NCI-H2081 (cell line): ENCODE measurements around the gene PPFIA3.
A peak's percentile ranks its signal among the peaks of the same experiment; 100 is the strongest.

Source experiments
- DNase-seq, 2 experiments: peaks; one replicate each; lab custom pipeline; 2025; lab: John Stamatoyannopoulos, UW

PPFIA3 gene

DNA sequence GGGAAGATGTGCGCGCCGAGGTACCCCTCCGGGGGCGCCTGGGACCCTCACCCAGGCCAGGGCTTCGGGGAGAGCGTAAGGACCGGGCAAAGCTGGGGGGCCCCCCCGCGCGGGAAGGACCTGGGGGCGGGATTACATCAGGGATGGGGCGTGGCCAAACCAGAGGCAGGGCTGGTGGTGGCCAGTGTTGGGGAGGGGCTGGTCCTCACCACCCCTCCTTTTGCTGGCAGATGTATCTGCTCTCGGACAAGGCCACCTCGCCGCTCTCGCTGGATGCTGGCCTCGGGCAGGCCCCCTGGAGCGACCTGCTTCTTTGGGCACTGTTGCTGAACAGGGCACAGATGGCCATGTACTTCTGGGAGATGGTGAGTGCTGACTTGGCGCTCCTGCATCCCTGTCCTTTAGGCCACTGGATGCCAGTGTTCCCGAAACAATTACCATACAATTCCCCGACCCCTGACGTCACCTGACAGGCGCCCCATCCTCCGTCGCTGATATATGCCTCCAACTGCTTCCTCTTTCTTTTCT lies 63.6 kb downstream of the PPFIA3 start:
- DNase-seq: no peak

DNA sequence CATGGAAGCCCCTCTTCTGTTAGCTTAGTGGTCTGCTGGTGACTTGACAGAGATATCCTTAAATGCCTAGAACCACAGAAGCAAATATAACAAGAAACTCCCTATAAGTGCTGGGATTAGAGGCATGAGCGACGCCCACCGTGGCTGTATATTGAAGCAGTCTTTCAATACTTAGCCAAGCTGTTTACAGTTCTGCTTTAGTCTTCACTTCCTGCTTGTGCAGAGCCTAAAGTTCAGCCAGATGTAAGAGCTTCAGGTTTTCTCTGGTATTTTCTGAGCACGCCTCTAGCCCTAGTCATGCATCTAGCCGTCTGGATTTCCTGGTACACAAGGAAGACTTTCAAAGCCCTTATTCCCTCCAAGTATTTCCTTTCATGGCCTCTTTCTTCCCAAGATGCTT lies 66.8 kb downstream of the PPFIA3 start:
- no peak for DNase-seq

DNA sequence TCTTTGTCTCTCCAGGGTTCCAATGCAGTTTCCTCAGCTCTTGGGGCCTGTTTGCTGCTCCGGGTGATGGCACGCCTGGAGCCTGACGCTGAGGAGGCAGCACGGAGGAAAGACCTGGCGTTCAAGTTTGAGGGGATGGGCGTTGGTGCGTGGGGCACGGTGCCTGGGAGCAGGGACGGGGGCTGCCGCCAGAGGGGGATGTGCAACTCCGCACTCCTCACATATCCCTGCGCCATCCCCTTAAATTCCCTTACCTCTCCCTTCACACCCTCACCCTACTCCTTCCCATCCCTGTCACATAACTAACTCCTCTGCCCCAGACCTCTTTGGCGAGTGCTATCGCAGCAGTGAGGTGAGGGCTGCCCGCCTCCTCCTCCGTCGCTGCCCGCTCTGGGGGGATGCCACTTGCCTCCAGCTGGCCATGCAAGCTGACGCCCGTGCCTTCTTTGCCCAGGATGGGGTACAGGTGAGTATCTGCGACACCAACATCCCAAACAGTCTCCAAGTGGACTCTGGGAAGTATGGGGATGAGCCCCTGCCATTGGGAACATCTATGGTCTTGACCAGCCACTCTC lies 69.4 kb downstream of the PPFIA3 start:
- no peak for DNase-seq

DNA sequence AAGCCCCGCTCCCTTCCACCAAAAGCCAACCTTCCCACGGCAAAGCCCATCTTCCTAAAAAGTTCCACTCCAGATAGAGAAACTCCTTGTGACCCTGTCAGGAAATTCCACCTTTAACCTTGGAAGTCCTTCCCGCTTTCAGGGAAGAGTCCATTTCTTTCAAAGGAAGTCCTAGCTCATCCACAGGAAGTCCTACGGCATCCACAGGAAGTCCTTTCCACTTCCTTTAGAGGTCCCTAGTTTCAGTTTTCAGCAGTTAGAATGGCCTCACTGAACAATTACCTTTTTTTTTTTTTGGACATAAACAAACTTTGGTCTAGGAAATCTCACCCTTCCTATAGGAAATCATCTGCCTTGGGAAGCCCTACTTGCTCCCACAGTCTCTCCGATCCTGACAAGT lies 69.9 kb downstream of the PPFIA3 start:
- DNase-seq: no peak

DNA sequence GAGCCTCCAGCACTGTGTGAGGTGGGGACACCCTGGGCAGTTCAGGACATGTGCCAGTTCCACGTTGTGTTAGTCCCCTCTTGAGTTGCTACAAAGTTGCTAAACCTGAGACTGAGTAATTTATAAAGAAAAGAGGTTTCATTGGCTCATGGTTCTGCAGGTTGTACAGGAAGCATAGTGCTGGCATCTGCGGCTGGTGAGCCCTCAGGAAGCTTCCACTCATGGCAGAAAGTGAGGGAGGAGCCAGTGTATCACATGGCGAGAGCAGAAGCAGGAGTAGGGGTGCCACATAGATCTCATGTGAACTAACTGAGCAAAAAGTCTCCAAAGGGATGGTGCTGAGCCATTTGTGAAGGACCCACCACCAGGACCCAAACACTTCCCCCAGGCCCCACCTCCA lies 71.4 kb downstream of the PPFIA3 start:
- DNase-seq: no peak

DNA sequence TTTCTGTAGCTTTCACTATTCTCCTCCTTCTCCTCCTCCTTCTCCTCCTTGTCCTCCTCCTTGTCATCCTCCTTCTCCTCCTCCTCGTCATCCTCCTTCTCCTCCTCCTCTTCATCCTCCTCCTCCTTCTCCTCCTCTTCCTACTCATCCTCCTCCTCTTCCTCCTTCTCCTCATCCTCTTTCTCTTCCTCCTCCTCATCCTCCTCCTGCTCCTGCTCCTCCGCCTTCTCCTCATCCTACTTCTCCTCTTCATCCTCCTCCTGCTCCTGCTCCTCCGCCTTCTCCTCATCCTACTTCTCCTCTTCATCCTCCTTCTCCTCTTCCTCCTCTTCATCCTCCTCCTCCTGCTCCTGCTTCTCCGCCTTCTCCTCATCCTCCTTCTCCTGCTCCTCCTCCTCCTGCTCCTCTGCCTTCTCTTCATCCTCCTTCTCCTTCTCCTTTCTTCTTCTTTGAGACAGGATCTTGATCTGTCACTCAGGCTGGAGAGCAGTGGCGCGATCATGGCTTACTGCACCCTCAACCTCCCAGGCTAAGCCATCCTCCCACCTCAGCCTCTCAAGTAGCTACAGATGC lies 74.6 kb downstream of the PPFIA3 start:
- DNase-seq: no peak

DNA sequence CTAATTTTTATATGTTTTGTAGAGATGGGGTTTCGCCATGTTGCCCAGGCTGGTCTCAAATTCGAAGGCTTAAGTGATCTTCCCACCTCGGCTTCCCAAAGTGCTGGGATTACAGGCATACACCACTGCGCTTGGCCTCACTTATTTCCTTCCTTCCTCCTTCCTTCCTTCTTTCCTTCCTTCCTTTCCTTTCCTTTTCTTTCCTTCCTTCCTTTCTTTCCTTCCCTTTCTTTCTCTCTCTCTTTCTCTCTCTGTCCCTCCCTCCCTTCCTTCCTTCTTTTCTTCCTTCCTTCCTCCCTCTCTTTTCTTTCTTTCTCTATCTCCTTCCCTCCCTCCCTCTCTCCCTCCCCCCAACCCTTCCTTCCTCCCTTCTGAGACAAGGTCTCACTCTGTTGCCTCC lies 75.1 kb downstream of the PPFIA3 start:
- no peak for DNase-seq

DNA sequence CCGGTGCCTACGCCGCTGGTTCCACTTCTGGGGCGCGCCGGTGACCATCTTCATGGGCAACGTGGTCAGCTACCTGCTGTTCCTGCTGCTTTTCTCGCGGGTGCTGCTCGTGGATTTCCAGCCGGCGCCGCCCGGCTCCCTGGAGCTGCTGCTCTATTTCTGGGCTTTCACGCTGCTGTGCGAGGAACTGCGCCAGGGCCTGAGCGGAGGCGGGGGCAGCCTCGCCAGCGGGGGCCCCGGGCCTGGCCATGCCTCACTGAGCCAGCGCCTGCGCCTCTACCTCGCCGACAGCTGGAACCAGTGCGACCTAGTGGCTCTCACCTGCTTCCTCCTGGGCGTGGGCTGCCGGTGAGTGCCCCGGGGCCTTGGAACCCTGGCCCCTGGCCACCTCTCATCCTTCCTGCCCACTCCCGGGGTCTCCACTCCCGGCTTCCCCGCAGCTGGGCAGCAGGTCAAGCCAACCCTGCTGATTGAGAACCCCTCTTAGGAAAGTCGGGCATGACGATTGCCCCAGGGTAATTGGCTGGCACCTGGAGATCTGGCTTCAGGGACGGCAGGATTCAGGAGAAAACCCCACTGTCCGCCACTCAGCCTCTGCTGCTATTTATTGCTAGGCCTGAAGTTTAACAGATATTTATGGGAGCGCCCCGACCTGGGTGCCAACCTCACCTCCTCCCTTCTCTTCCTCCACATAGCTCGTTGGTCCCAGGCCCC lies 77.3 kb downstream of the PPFIA3 start:
- peak; percentile 57 to 83 for DNase-seq

DNA sequence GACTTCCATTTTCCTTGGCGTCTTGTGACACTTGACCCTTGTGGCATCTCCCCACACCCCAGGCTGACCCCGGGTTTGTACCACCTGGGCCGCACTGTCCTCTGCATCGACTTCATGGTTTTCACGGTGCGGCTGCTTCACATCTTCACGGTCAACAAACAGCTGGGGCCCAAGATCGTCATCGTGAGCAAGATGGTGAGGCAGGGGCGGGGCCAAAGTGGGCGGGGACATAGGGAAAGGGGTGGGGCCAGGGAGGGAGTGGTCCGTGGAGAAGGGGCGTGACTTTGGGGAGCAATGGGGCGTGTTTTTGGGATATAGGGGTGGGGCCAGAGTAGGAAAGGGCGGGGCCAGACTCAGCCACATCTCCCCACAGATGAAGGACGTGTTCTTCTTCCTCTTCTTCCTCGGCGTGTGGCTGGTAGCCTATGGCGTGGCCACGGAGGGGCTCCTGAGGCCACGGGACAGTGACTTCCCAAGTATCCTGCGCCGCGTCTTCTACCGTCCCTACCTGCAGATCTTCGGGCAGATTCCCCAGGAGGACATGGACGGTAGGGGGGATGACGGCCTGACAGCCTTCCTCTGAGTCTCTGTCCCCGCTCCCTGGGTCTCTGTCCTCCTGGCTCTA lies 81.0 kb downstream of the PPFIA3 start:
- DNase-seq: no peak
